22Rv1 (cell line): ENCODE measurements around the gene KCNIP3.

ENCODE experiments used
- ZFX ChIP-seq: fragments of 450-650 bp; IDR thresholded peaks from 2 replicates; pipeline ENCODE4 v1.6.1; 2017; ENCODE audit warnings: antibody characterized with exemption, borderline replicate concordance
- TF ChIP-seq, protein P1 (sequence below): fragments of 450-650 bp; IDR thresholded peaks from 2 replicates; pipeline ENCODE4 v1.5.1; 2017; ENCODE audit warnings: mild to moderate bottlenecking

DNA sequence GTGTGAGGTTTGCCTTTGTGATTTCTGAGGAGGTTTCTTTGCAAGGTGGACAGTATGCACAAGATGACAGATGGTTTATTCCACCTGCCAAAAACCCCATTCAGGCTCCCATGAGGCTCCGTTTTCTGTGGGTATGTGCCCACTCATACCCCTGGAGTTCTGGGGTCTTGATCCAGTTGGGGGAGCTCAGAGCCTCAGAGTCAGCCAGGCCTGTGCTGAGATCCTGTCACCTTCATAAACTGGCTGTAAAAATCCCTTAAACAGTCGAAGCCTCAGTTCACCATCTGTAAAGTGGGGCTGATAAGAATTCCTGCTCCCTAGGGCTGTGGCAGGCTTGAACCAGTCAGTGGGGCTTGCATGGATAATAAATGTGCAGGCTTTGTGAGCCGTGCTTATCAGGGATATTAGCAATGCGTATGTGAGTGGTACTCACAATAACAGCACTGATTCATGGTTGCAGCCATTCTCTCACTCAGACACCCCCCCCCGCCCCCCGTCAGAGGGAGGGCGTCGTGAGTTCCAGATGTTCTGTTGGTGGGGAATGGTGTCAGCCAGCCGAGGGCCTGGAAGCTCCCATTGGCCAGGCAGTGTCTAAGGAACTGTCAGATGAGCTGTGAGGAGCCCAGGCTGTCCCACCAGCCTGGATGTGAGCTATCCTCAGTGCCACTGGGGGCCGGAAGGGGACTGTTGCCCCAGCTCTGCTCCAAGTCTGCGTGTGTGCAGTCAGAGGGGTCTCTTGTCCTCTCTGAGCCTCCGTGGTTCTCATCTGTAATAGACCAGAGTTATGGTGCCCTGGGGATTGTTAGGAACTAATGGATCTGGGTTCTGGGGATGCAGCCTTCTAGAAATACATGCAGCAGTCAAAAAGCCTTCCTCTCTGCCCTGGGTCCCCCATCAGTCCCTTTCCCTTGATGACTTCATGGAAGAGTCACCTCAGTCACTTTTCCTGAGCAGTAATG, 51.7 kb downstream of the KCNIP3 start:
- TF ChIP-seq, protein P1, sequence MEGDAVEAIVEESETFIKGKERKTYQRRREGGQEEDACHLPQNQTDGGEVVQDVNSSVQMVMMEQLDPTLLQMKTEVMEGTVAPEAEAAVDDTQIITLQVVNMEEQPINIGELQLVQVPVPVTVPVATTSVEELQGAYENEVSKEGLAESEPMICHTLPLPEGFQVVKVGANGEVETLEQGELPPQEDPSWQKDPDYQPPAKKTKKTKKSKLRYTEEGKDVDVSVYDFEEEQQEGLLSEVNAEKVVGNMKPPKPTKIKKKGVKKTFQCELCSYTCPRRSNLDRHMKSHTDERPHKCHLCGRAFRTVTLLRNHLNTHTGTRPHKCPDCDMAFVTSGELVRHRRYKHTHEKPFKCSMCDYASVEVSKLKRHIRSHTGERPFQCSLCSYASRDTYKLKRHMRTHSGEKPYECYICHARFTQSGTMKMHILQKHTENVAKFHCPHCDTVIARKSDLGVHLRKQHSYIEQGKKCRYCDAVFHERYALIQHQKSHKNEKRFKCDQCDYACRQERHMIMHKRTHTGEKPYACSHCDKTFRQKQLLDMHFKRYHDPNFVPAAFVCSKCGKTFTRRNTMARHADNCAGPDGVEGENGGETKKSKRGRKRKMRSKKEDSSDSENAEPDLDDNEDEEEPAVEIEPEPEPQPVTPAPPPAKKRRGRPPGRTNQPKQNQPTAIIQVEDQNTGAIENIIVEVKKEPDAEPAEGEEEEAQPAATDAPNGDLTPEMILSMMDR: no peak
- TF ChIP-seq ZFX: no peak
